ENCODE results near the gene PPIA. TPM values are rescaled to one million over a fixed set of nuclear protein-coding genes. Genes with fewer than 3 reads are reported as not detected.

Gene PPIA
- polyA plus RNA-seq, 1 of the 3 experiments (the other 2 are of a cell fraction), result 6,267 TPM

DNA sequence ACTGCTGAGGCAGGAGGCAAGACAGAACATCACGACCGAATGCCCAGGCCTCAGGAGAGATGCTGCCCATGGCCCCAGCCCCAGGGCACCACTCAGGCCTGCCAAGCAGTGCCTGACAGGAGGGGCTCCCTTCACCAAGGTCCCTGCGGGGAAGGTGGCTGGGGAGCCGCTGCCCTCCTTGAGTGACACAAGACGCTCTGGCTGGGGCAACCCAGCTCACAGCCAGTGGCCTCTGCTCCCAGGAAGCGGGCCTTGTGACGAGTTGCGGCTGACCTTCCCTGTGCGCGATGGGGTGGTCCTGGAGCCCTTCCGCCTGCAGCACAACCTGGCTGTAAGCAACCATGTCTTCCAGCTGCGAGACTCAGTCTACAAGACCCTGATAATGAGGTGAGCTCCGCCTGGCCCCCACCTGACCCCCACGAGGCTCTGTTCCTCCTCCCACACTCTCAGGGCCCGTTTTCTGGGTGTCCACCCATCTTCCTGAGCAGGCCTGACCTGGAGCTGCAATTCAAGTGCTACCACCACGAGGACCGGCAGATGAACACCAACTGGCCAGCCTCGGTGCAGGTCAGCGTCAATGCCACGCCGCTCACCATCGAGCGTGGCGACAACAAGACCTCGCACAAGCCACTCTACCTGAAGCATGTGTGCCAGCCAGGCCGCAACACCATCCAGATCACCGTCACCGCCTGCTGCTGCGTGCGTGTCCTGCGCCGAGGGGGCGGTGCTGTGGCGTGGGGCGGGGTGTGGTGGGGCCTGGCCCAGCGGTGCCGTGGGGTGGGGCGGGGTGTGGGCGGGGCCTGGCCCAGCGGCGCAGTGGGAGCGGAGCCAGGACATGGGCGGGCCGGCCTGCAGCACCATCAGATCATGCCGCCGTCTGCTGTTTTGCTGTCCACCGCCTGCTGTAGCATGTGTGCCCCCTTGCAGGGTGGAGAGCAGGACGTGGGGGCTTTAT is 35.0 kb upstream of the PPIA start:
- WGBS (ENCODE audit: low lambda C conversion rate), result 84% methylated on average over 42 of the region's 48 CpGs
- Histone ChIP-seq H2AFZ (ENCODE audit: low read depth) (no peak overlapping the region), H3K4me3 (ENCODE audit: low read depth in 2 of 2, low read length in 1 of 2) (no peak overlapping the region), H3K36me3 (replicated peaks in 1 of 2; ENCODE audit: control insufficient read depth in 1 of 2, insufficient read depth in 2 of 2, low read length in 1 of 2) (peaks cover 48 to 83% of the 10 kb centered on the region in 2 experiments), H3K9me2 (no peaks in the 10 kb centered on the region), H4K20me1 (ENCODE audit: insufficient read depth) (no peaks in the 10 kb centered on the region), H3K27me3 (ENCODE audit: insufficient read depth) (no peaks in the 10 kb centered on the region), H3K9ac (no peak overlapping the region), H3F3A (replicated peaks; ENCODE audit: insufficient read depth) (no peaks in the 10 kb centered on the region), H3K4me2 (no peak overlapping the region), H3K79me2 (ENCODE audit: insufficient read depth) (no peaks in the 10 kb centered on the region), H3K9me3 (no peaks in the 10 kb centered on the region), H3K27ac (ENCODE audit: low read depth in 2 of 2, low read length in 1 of 2) (no peak overlapping the region; a peak in 1 of 4 replicates), H3K4me1 (ENCODE audit: control insufficient read depth in 1 of 2, insufficient read depth in 2 of 2, low read depth in 1 of 2, low read length in 1 of 2) (peaks cover 0 to 9% of the 10 kb centered on the region in 2 experiments; a peak in 1 of 4 replicates)
- TF ChIP-seq MEF2A (IDR thresholded peaks at IDR 0.05; ENCODE audit: borderline replicate concordance, low read depth) (no peak), FOSL2 (IDR thresholded peaks at IDR 0.05; ENCODE audit: borderline replicate concordance, low read depth) (no peak)
- peak; percentile 95 for DNase-seq
- POLR2A ChIA-PET, result no interaction called here
- CTCF ChIA-PET, result interaction anchor here (1.0 to 1.2 kb wide), 3 partner anchors 12 to 35 kb away, joined by 3 read pairs; partner anchors contain the start of gene PPIA

DNA sequence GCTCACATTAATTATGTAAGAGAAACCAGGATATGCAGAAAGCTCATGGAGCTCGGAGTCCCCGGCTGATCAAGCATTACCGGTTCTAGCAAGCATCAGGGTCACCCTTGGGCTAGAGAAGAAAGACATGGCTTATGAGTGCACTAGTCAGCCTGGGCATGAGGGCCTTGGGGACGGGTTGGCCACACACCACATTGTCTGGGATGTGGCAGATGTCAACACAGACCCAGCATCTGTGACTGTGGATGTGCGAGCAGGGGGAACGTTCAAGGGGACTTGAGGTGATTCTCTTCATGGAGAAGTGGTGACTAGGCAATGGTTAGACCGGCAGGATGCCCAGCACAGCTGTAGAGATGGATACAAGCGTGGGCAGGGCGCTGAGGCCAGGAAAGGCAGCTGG is 34.2 kb upstream of the PPIA start:
- H2AFZ ChIP-seq (ENCODE audit: low read depth), result no peak overlapping the region
- H3K4me2 ChIP-seq, result no peak overlapping the region
- H3K9me2 ChIP-seq, result no peaks in the 10 kb centered on the region
- peaks cover 54 to 83% of the 10 kb centered on the region in 2 experiments for H3K36me3 ChIP-seq (replicated peaks in 1 of 2; ENCODE audit: control insufficient read depth in 1 of 2, insufficient read depth in 2 of 2, low read length in 1 of 2)
- no peaks in the 10 kb centered on the region for H3K79me2 ChIP-seq (ENCODE audit: insufficient read depth)
- ChIA-PET POLR2A (no interaction called here), CTCF (interaction anchor here (1.0 to 1.2 kb wide), 3 partner anchors 32 to 85 kb away, joined by 3 to 4 read pairs (median 3); partner anchors contain the start of gene PPIA)
- peak overlapping the region in 1 of 2 experiments; percentile 7; a peak in 1 of 4 replicates for H3K27ac ChIP-seq (ENCODE audit: low read depth in 2 of 2, low read length in 1 of 2)
- H3K9ac ChIP-seq, result no peak overlapping the region
- H3K4me3 ChIP-seq (ENCODE audit: low read depth in 2 of 2, low read length in 1 of 2), result no peak overlapping the region
- WGBS (ENCODE audit: low lambda C conversion rate), result 92% methylated on average over 9 of the region's 9 CpGs
- H3K27me3 ChIP-seq (ENCODE audit: insufficient read depth), result no peaks in the 10 kb centered on the region
- H4K20me1 ChIP-seq (ENCODE audit: insufficient read depth), result no peaks in the 10 kb centered on the region
- TF ChIP-seq RFX5 (IDR thresholded peaks at IDR 0.05; ENCODE audit: low read length) (no peak), YY1 (IDR thresholded peaks at IDR 0.05; ENCODE audit: low read depth) (no peak), POLR2AphosphoS5 (IDR thresholded peaks at IDR 0.05; ENCODE audit: low read depth, low read length) (no peak), FOXJ3 (CRISPR knock-in tag; IDR thresholded peaks at IDR 0.05) (no peak), JUND (IDR thresholded peaks at IDR 0.05) (no peak), SIN3A (IDR thresholded peaks at IDR 0.05; ENCODE audit: borderline replicate concordance, low read depth, low read length) (no peak)
- TF ChIP-seq, protein P1, sequence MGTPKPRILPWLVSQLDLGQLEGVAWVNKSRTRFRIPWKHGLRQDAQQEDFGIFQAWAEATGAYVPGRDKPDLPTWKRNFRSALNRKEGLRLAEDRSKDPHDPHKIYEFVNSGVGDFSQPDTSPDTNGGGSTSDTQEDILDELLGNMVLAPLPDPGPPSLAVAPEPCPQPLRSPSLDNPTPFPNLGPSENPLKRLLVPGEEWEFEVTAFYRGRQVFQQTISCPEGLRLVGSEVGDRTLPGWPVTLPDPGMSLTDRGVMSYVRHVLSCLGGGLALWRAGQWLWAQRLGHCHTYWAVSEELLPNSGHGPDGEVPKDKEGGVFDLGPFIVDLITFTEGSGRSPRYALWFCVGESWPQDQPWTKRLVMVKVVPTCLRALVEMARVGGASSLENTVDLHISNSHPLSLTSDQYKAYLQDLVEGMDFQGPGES (IDR thresholded peaks at IDR 0.05; ENCODE audit: low read depth, low read length), result no peak
- DNase-seq, result peak; percentile 50
- peaks cover 0 to 11% of the 10 kb centered on the region in 2 experiments; a peak in 1 of 4 replicates for H3K4me1 ChIP-seq (ENCODE audit: control insufficient read depth in 1 of 2, insufficient read depth in 2 of 2, low read depth in 1 of 2, low read length in 1 of 2)
- no peaks in the 10 kb centered on the region for H3F3A ChIP-seq (replicated peaks; ENCODE audit: insufficient read depth)
- no peaks in the 10 kb centered on the region for H3K9me3 ChIP-seq
